IMR-90 (cell line): ENCODE measurements around the gene SAP30BP. TPM values are rescaled to one million over a fixed set of nuclear protein-coding genes. Genes with fewer than 3 reads are reported as not detected.

Experiments
- ATAC-seq: fragments of 200-7000 bp; cut with Tn5 transposase; 2 replicates; pipeline ENCODE4 v1.9.1; 2020; ENCODE audit warnings: low read depth, mild to moderate bottlenecking, moderate library complexity
- BruUV-seq: library from RNA; stranded (reverse); fragments of 400-500 nt; replicated peaks from 2 replicates; lab custom pipeline; 2021; lab: Mats Ljungman, UMichigan
- CTCF ChIA-PET: fragments of 300-600 bp; formaldehyde crosslinking; extraction: SDS; loops from one replicate; lab custom pipeline; 2021; ENCODE audit warnings: antibody characterized with exemption; lab: Yijun Ruan, JAX
- POLR2A ChIA-PET: fragments of 300-600 bp; sonication (Branson Sonifier 250); formaldehyde crosslinking; loops from one replicate; lab custom pipeline; 2022; ENCODE audit warnings: antibody characterized with exemption; ENCODE audit not compliant: unreplicated experiment; lab: Charles Lee
- DNase-seq: peaks from one replicate; pipeline ENCODE4 v3.0.0; 2013
- H2AFZ ChIP-seq: replicated peaks from 2 replicates; pipeline ENCODE3; 2013; ENCODE audit warnings: low read length, mild to moderate bottlenecking; ENCODE audit not compliant: poor library complexity
- H2AK5ac ChIP-seq: 2 replicates; pipeline ENCODE4 v1.6.1; 2013; ENCODE audit warnings: low read depth, low read length, inconsistent platforms
- H2AK9ac ChIP-seq: replicated peaks from 2 replicates; pipeline ENCODE3; 2013; ENCODE audit warnings: mild to moderate bottlenecking, low read depth, low read length, moderate library complexity; ENCODE audit not compliant: poor library complexity
- H2BK120ac ChIP-seq: 2 replicates; pipeline ENCODE4 v1.6.1; 2013; ENCODE audit warnings: low read depth, low read length, inconsistent platforms
- H2BK15ac ChIP-seq: 3 replicates; pipeline ENCODE4 v1.6.1; 2013; ENCODE audit warnings: low read depth, low read length, inconsistent platforms
- H2BK20ac ChIP-seq: 2 replicates; pipeline ENCODE4 v1.6.1; 2013; ENCODE audit warnings: low read depth, mild to moderate bottlenecking, inconsistent platforms, low read length, moderate library complexity
- H2BK5ac ChIP-seq: 2 replicates; pipeline ENCODE4 v1.6.1; 2013; ENCODE audit warnings: mild to moderate bottlenecking, low read depth, low read length, inconsistent platforms; ENCODE audit not compliant: poor library complexity, severe bottlenecking
- H3K14ac ChIP-seq: replicated peaks from 2 replicates; pipeline ENCODE4 v1.6.1; 2013; ENCODE audit warnings: low read depth, low read length, inconsistent platforms
- H3K18ac ChIP-seq: 2 replicates; pipeline ENCODE4 v1.6.1; 2013; ENCODE audit warnings: low read depth, low read length, control low read depth
- H3K23ac ChIP-seq: 2 replicates; pipeline ENCODE4 v1.6.1; 2013; ENCODE audit warnings: low read depth, low read length, inconsistent platforms
- H3K27ac ChIP-seq: 2 replicates; pipeline ENCODE4 v1.5.1; 2013; ENCODE audit warnings: mild to moderate bottlenecking, control low read depth, low read length; ENCODE audit not compliant: insufficient read depth
- H3K27me3 ChIP-seq: 2 replicates; pipeline ENCODE4 v1.6.1; 2013; ENCODE audit warnings: low read length; ENCODE audit not compliant: control insufficient read depth, insufficient read depth
- H3K36me3 ChIP-seq: 2 replicates; pipeline ENCODE4 v1.6.1; 2013; ENCODE audit warnings: low read length, mixed read lengths; ENCODE audit not compliant: control insufficient read depth, insufficient read depth
- H3K4ac ChIP-seq: 2 replicates; pipeline ENCODE4 v1.6.1; 2013; ENCODE audit warnings: low read depth, low read length, inconsistent platforms
- H3K4me1 ChIP-seq: 2 replicates; pipeline ENCODE4 v1.6.1; 2013; ENCODE audit warnings: low read length, mixed read lengths; ENCODE audit not compliant: control insufficient read depth, insufficient read depth
- H3K4me2 ChIP-seq: 2 replicates; pipeline ENCODE4 v1.6.1; 2013; ENCODE audit warnings: low read depth, mild to moderate bottlenecking, control low read depth, low read length, moderate library complexity
- H3K4me3 ChIP-seq: 2 replicates; pipeline ENCODE4 v1.5.1; 2013; ENCODE audit warnings: low read depth, mild to moderate bottlenecking, control low read depth, low read length, moderate library complexity; ENCODE audit not compliant: insufficient read depth
- H3K56ac ChIP-seq: 2 replicates; pipeline ENCODE4 v1.6.1; 2013; ENCODE audit warnings: low read length, inconsistent platforms; ENCODE audit not compliant: insufficient read depth; ENCODE audit errors: extremely low read depth
- H3K79me1 ChIP-seq, 2 experiments: 2 replicates each; pipeline ENCODE4 v1.6.1; 2013; ENCODE audit warnings: low read length in 2 of 2, inconsistent platforms in 1 of 2, low read depth in 1 of 2
- H3K9ac ChIP-seq: 2 replicates; pipeline ENCODE4 v1.6.1; 2013; ENCODE audit warnings: low read depth, low read length, control low read depth
- H3K9me1 ChIP-seq: 2 replicates; pipeline ENCODE4 v1.6.1; 2013; ENCODE audit warnings: low read length, inconsistent platforms; ENCODE audit not compliant: insufficient read depth
- H3K9me3 ChIP-seq: 2 replicates; pipeline ENCODE4 v1.6.1; 2013; ENCODE audit warnings: low read length; ENCODE audit not compliant: control insufficient read depth, insufficient read depth
- H4K20me1 ChIP-seq: 2 replicates; pipeline ENCODE4 v1.6.1; 2013; ENCODE audit warnings: low read length, inconsistent platforms; ENCODE audit not compliant: insufficient read depth
- H4K5ac ChIP-seq: 2 replicates; pipeline ENCODE4 v1.6.1; 2013; ENCODE audit warnings: mild to moderate bottlenecking, low read depth, low read length, control low read depth
- H4K8ac ChIP-seq, 2 experiments: 2 replicates each; pipeline ENCODE4 v1.6.1; 2013; ENCODE audit warnings: low read depth in 2 of 2, low read length in 2 of 2, control low read depth in 1 of 2, inconsistent platforms in 1 of 2
- H4K91ac ChIP-seq: 2 replicates; pipeline ENCODE4 v1.6.1; 2013; ENCODE audit warnings: low read depth, low read length, inconsistent platforms; ENCODE audit not compliant: insufficient read depth
- BHLHE40 ChIP-seq: fragments of 150-350 bp; IDR thresholded peaks from 2 replicates; pipeline ENCODE4 v1.6.1; 2016; ENCODE audit warnings: mild to moderate bottlenecking, low read depth, low read length
- CEBPB ChIP-seq: IDR thresholded peaks from 2 replicates; pipeline ENCODE4 v1.6.1; 2012; ENCODE audit warnings: low read depth, low read length, improper control_type of control experiment
- CHD1 ChIP-seq: IDR thresholded peaks from 2 replicates; pipeline ENCODE4 v1.6.1; 2012; ENCODE audit warnings: low read depth, low read length, improper control_type of control experiment
- CTCF ChIP-seq: conservative IDR thresholded peaks from 2 replicates; pipeline ENCODE4 v1.5.1; 2012; ENCODE audit warnings: mild to moderate bottlenecking, low read depth, low read length, improper control_type of control experiment
- ELK1 ChIP-seq: fragments of 150-350 bp; IDR thresholded peaks from 2 replicates; pipeline ENCODE4 v1.6.1; 2016; ENCODE audit warnings: low read depth, mild to moderate bottlenecking, low read length, moderate library complexity, borderline replicate concordance
- FOS ChIP-seq: fragments of 150-350 bp; IDR thresholded peaks from 2 replicates; pipeline ENCODE4 v1.6.1; 2016; ENCODE audit warnings: low read depth, low read length
- MAFK ChIP-seq: IDR thresholded peaks from 2 replicates; pipeline ENCODE4 v1.6.1; 2012; ENCODE audit warnings: low read depth, low read length, improper control_type of control experiment
- MAZ ChIP-seq: IDR thresholded peaks from 2 replicates; pipeline ENCODE4 v1.6.1; 2012; ENCODE audit warnings: low read depth, mild to moderate bottlenecking, low read length, improper control_type of control experiment, moderate library complexity, borderline replicate concordance
- MXI1 ChIP-seq: IDR thresholded peaks from 2 replicates; pipeline ENCODE4 v1.6.1; 2012; ENCODE audit warnings: low read depth, mild to moderate bottlenecking, low read length, moderate library complexity, borderline replicate concordance
- NFE2L2 ChIP-seq: fragments of 150-350 bp; IDR thresholded peaks from 2 replicates; pipeline ENCODE4 v1.6.1; 2016; ENCODE audit warnings: low read depth, mild to moderate bottlenecking, low read length
- POLR2A ChIP-seq: IDR thresholded peaks from 2 replicates; pipeline ENCODE4 v1.6.1; 2012; ENCODE audit warnings: mild to moderate bottlenecking, low read depth, low read length
- RAD21 ChIP-seq: IDR thresholded peaks from 2 replicates; pipeline ENCODE4 v1.6.1; 2012; ENCODE audit warnings: low read length, improper control_type of control experiment
- RCOR1 ChIP-seq: IDR thresholded peaks from 2 replicates; pipeline ENCODE4 v1.6.1; 2012; ENCODE audit warnings: mild to moderate bottlenecking, low read length, improper control_type of control experiment; ENCODE audit not compliant: insufficient replicate concordance
- RFX5 ChIP-seq: IDR thresholded peaks from 2 replicates; pipeline ENCODE4 v1.8.0; 2012; ENCODE audit warnings: low read depth, mild to moderate bottlenecking, low read length, moderate library complexity
- SMC3 ChIP-seq: fragments of 150-350 bp; IDR thresholded peaks from 2 replicates; pipeline ENCODE4 v1.6.1; 2016; ENCODE audit warnings: low read depth, mild to moderate bottlenecking, antibody characterized with exemption, low read length, moderate library complexity
- WGBS, 2 experiments: methylation state at CpG; one replicate each; pipeline versions ENCODE4 v1.1.5 to v1.1.7; 2013; ENCODE audit warnings: missing lambda C conversion rate in 2 of 2; ENCODE audit not compliant: insufficient read length in 1 of 2; ENCODE audit errors: extremely low coverage in 2 of 2; 5-methylcytosine and 5-hydroxymethylcytosine counted together
- dilution Hi-C: fragments of 300-500 bp; cut with HindIII; formaldehyde crosslinking; loops from one replicate; pipeline ENCODE4 v1.14.3; 2018; ENCODE audit warnings: low sequenced_read_pairs; ENCODE audit not compliant: unreplicated experiment
- in situ Hi-C: fragments of 300-500 bp; cut with MboI; formaldehyde crosslinking; loops from 3 replicates; pipeline ENCODE4 v1.14.3; 2019; ENCODE audit warnings: low sequenced_read_pairs, inconsistent platforms, mixed read lengths
- intact Hi-C: fragments of 100-400 bp; cut with micrococcal nuclease; formaldehyde crosslinking; loops from 2 replicates; pipeline ENCODE4 v1.10.0; 2022
- polyA plus RNA-seq, 3 experiments: library from polyadenylated mRNA; depleted of rRNA; stranded (reverse); fragments of >200 nt; gene quantifications; 2 replicates each; pipeline ENCODE4 v1.2.3, GENCODE V29; 2012; ENCODE audit warnings: low replicate concordance in 1 of 3
- total RNA-seq: library from RNA; depleted of rRNA; stranded (reverse); fragments of >200 nt; gene quantifications from 2 replicates; pipeline ENCODE4 v1.2.3, GENCODE V29; 2012
- TF ChIP-seq, protein P1 (sequence below): fragments of 150-350 bp; IDR thresholded peaks from 2 replicates; pipeline ENCODE4 v1.6.1; 2017; ENCODE audit warnings: mild to moderate bottlenecking, antibody characterized with exemption, low read length, low read depth

Gene SAP30BP
- total and polyA plus RNA-seq, 2 of the 4 experiments (the other 2 are of a cell fraction), result 70.4 to 139 TPM

DNA sequence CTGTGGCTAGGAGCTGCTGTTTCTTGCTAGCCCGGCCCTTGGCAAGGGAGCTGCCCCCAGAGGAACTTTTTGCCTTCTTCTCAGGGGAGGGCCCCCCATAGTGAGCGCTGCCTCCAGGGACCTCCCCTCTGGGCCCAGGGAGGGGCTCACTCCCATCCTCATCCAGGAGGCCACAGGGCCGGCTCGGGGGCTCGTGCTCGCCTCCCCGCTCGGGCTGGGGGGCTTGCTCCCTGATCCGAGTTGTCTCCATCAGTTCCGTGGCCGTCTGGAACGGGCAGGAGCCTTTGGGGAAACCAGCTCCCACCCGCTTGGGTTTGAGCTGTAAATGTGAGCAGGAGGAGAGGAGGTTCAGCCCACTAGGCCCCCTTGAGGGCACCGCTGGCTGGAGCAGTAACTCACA, 38.0 kb upstream of the SAP30BP start:
- H3K56ac ChIP-seq, result no peak overlapping the region
- H3K36me3 ChIP-seq, result peaks cover 8% of the 10 kb centered on the region; the same call in 1 of the 2 replicates
- H3K79me1 ChIP-seq, result peaks cover 0 to 3% of the 10 kb centered on the region in 2 experiments; a peak in 1 of 4 replicates
- TF ChIP-seq, protein P1, sequence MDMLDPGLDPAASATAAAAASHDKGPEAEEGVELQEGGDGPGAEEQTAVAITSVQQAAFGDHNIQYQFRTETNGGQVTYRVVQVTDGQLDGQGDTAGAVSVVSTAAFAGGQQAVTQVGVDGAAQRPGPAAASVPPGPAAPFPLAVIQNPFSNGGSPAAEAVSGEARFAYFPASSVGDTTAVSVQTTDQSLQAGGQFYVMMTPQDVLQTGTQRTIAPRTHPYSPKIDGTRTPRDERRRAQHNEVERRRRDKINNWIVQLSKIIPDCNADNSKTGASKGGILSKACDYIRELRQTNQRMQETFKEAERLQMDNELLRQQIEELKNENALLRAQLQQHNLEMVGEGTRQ, result no peak
- TF ChIP-seq RFX5 (no peak), ELK1 (no peak), CHD1 (no peak), BHLHE40 (no peak), RCOR1 (no peak), CTCF (no peak), SMC3 (no peak), MAZ (no peak), MAFK (no peak), FOS (no peak), POLR2A (no peak), RAD21 (no peak), NFE2L2 (no peak), CEBPB (no peak), MXI1 (no peak)
- POLR2A ChIA-PET, result no interaction called here
- H4K20me1 ChIP-seq, result peaks cover 9% of the 10 kb centered on the region
- H3K4me1 ChIP-seq, result peaks cover 12% of the 10 kb centered on the region
- H3K23ac ChIP-seq, result no peak overlapping the region
- H3K4me3 ChIP-seq, result no peak overlapping the region
- H2BK15ac ChIP-seq, result no peak overlapping the region
- no peak overlapping the region for H2BK20ac ChIP-seq
- no peak overlapping the region for H4K5ac ChIP-seq
- CTCF ChIA-PET, result no interaction called here
- no peak overlapping the region for H2AFZ ChIP-seq
- H4K8ac ChIP-seq, result no peak overlapping the region
- no peaks in the 10 kb centered on the region for H3K9me3 ChIP-seq
- no TSS peak for BruUV-seq
- H3K14ac ChIP-seq, result no peak overlapping the region
- no peak overlapping the region for H3K4me2 ChIP-seq
- WGBS, 2 experiments, result 93% methylated on average over 3 of the region's 14 CpGs; no CpG with 5 or more reads in 1 of the 2 experiments
- intact Hi-C loops (no loop called here), in situ Hi-C loops (no loop called here), dilution Hi-C loops (no loop called here)
- DNase-seq, result no peak
- no peak overlapping the region for H3K4ac ChIP-seq
- no peak overlapping the region for H2AK5ac ChIP-seq
- no peak overlapping the region for H3K27ac ChIP-seq
- H2BK120ac ChIP-seq, result no peak overlapping the region
- ATAC-seq, result no peak
- no peak overlapping the region for H2BK5ac ChIP-seq
- H3K18ac ChIP-seq, result no peak overlapping the region
- H3K27me3 ChIP-seq, result no peaks in the 10 kb centered on the region
- no peak overlapping the region for H2AK9ac ChIP-seq
- no peak overlapping the region for H3K9ac ChIP-seq
- no peak overlapping the region for H4K91ac ChIP-seq
- H3K9me1 ChIP-seq, result no peaks in the 10 kb centered on the region
